Measurements from ENCODE around the gene SMC6. TPM values are rescaled to one million over a fixed set of nuclear protein-coding genes. Genes with fewer than 3 reads are reported as not detected.

Gene SMC6
- total and polyA plus RNA-seq, 8 donors: 3.0 to 8.0 (median 4.8) TPM

DNA sequence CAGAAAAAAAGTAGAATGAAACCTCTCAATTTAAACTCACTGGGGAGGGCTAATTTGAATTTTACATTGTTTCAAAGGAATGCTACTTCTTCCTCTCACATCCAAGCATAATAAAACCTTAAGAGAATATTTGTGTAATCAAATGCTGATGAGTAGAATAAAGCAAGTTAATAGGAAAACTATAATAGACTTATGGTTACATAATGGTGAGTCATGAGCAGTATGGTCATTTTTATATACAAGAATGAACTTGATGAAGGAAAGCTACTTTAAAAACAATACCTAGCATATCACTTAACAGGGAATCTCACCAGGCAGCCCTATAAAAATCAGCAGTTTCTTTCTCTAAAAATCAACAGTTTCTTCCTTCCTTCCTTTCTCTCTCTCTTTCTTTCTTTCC is 132.8 kb downstream of the SMC6 start:
- peak in 1 of 4 donors; percentile 34 for ATAC-seq
- H3K36me3 ChIP-seq: no peaks in the 10 kb centered on the region
- no peak for FAIRE-seq
- no peaks in the 10 kb centered on the region for H3K27me3 ChIP-seq
- DNase-seq: no peak
- no peak for TF ChIP-seq CTCF (IDR thresholded peaks at IDR 0.05)
- intact Hi-C loops (cut with DNase I): no loop called here
- H3K27ac ChIP-seq: no peak overlapping the region
- no peaks in the 10 kb centered on the region for H3K9me3 ChIP-seq
- no peaks in the 10 kb centered on the region for H3K4me1 ChIP-seq
- H3K4me3 ChIP-seq: no peak overlapping the region

- no peaks in the 10 kb centered on the region for H3K9me3 ChIP-seq
- DNase-seq (no peak), ATAC-seq (no peak), FAIRE-seq (no peak)
- WGBS, 2 donors: 36 to 39% methylated on average over 6 of the region's 6 CpGs
- H3K4me1 ChIP-seq: no peaks in the 10 kb centered on the region
- H3K27me3 ChIP-seq: no peaks in the 10 kb centered on the region
- no peak overlapping the region for H3K4me3 ChIP-seq
- no peak for TF ChIP-seq CTCF (IDR thresholded peaks at IDR 0.05)
- H3K36me3 ChIP-seq: no peaks in the 10 kb centered on the region
- H3K27ac ChIP-seq: no peak overlapping the region
- intact Hi-C loops (cut with DNase I): no loop called here
These were observed 133.3 kb downstream of the SMC6 start for GRCh38 chr2:17620280-17620679.

DNA sequence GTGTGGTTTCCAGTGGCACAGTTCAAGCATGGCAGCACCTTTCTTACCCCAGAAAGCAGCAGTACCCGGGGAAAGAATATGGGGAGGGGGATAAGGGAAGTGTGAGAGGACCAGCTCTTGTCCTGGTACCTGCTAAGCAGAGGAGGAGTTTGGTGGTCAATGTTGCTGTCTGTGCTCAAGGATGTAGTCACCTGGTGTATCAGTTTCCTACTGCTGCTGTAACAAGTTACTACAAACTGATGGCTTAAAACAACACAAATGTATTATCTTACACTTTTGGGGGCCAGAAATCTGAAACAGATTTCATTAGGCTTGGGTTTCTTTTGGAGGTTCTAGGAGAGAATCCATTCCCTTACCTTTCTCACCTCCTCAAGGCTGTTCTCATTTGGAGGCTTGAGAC is 135.7 kb downstream of the SMC6 start:
- no peak for TF ChIP-seq CTCF (IDR thresholded peaks at IDR 0.05)
- no peaks in the 10 kb centered on the region for H3K27me3 ChIP-seq
- H3K4me3 ChIP-seq: no peak overlapping the region
- H3K4me1 ChIP-seq: no peaks in the 10 kb centered on the region
- no peak overlapping the region for H3K27ac ChIP-seq
- WGBS, 2 donors: 54 to 82% methylated on average over 1 of the region's 1 CpG
- ATAC-seq (no peak), DNase-seq (no peak), FAIRE-seq (no peak)
- no peaks in the 10 kb centered on the region for H3K36me3 ChIP-seq
- no peaks in the 10 kb centered on the region for H3K9me3 ChIP-seq
- intact Hi-C loops (cut with DNase I): no loop called here

- WGBS, 2 donors: 88% methylated on average over 5 of the region's 5 CpGs
- H3K4me3 ChIP-seq: no peak overlapping the region
These were observed 136.1 kb downstream of the SMC6 start for GRCh38 chr2:17617516-17617915.

GRCh38 chr2:17616405-17616804 is 137.2 kb downstream of the SMC6 start:
- intact Hi-C loops (cut with DNase I): no loop called here
- H3K27me3 ChIP-seq: no peaks in the 10 kb centered on the region
- no peak for FAIRE-seq
- no peak for TF ChIP-seq CTCF (IDR thresholded peaks at IDR 0.05)
- no peaks in the 10 kb centered on the region for H3K36me3 ChIP-seq
- H3K9me3 ChIP-seq: no peaks in the 10 kb centered on the region
- H3K4me3 ChIP-seq: no peak overlapping the region
- no peaks in the 10 kb centered on the region for H3K4me1 ChIP-seq
- no peak for ATAC-seq
- H3K27ac ChIP-seq: no peak overlapping the region
- DNase-seq: no peak
- WGBS, 2 donors: 60 to 80% methylated on average over 1 of the region's 1 CpG

More at GRCh38 chr2:17617516-17617915, 136.1 kb downstream of the SMC6 start:
- TF ChIP-seq CTCF (IDR thresholded peaks at IDR 0.05): no peak
- Histone ChIP-seq H3K9me3 (no peaks in the 10 kb centered on the region), H3K4me1 (no peaks in the 10 kb centered on the region), H3K36me3 (no peaks in the 10 kb centered on the region), H3K27me3 (no peaks in the 10 kb centered on the region), H3K27ac (no peak overlapping the region)
- FAIRE-seq (no peak), ATAC-seq (no peak), DNase-seq (no peak)
- intact Hi-C loops (cut with DNase I): no loop called here
